Activated gamma-delta T cell treated with Interleukin-2 at 50 U/mL for 16 hours (primary cell): ENCODE results near the gene SYTL3.
"Not testable (repeated sequence)": the region's sequence is repeated elsewhere in the genome, so short reads cannot be mapped to it uniquely, and the experiment has no call there.

ENCODE experiments used
- DNase-seq: peaks from one replicate; pipeline ENCODE4 v3.0.0-alpha.2; 2020

SYTL3 gene

DNA sequence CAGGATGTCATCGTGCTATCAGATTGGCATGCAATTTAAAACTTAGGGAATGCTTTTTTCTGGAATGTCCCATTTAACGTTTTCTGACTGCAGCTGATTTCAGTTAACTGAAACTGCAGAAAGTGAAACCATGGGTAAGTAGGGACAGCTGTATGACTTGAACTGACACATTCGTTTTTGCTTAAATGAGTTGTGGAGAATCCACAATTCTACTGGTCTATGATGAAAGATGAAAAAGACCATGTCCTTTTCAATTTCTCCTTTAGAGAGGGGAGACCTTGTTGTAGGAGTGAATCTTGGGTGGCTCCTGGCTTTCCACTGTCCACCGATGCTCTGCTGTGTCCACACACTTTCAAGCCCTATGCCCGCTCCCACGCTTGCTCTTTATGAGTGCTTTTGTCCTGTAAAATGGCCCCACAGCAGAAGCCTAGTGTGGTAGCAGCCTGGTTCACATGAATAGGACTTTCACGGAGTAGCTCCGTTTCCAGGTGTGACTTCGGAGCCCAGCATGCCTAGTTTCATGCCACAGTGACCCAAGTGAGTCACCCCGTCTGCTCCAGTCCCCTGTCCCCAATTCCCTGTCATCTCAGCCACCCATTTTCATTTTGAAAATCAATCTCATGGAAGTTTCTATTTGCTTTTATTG lies 27.2 kb upstream of the SYTL3 start:
- no peak for DNase-seq

DNA sequence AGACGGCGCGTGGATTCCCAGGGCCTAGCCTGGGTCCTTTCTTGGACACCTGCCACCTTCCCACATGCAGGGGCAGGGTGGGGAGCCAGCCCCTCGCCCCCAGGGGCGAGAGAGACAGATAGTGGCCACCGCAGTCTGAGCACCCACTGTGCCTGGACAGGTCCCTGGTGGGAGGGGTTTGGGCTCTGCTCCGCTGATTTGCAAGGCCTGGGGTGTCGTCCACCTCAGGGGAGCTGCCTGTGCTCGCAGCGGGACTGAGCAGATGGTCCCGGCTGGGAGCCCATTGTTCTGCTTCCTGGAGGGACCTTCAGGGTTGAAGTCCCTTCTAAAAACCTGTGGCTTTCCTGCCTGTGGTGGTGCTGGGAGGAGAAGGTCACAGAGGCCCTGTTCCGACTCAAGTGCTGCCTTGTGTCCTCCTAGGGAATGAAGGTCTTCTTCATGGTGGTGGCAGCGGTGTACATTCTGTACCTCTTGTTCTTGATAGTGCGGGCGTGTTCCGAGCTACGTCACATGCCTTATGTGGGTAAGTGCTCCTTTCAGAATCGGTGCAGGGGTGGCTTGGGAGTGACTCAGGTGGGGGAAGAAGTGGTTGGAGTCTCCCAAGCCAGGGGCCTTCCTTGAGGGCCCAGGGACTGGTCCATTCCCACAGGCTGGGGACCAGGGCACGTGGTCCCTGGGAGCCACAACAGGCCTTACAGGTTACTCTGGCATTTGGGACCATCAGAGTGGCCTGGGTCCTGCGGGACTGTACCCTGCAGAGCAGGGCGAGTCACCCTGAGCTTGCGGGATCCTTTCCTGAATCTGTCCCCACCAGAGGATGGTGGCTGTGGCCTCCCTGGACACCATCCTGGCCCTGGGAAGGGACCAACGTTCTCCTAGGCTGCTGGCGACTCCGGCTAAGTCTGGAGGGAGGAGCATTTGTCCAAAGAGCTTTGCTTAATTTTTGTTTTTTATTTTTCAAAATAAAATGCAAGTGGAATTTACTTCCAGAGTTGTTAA lies 24.9 kb upstream of the SYTL3 start:
- no peak for DNase-seq

DNA sequence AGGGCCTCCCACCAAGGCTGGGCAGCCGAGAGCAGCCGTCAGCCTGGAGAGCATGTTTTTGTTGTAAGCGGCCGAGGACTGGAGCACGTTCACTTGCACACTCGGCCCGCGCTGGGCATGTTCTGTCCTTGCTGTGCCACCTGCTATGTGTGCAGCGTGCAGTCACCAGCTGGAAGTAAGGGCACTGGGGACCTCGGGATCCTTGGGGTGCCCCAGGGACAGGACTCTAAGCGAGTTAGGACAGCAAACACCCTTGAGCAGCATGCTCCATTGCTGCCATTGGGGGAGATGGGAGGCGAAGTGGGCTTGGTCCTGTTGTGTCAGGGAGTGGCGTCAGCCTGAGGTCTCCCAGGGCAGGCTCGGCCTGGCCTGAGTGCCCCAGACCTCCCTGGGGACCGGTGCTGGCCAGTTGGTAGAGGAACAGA lies 24.0 kb upstream of the SYTL3 start:
- DNase-seq: no peak

DNA sequence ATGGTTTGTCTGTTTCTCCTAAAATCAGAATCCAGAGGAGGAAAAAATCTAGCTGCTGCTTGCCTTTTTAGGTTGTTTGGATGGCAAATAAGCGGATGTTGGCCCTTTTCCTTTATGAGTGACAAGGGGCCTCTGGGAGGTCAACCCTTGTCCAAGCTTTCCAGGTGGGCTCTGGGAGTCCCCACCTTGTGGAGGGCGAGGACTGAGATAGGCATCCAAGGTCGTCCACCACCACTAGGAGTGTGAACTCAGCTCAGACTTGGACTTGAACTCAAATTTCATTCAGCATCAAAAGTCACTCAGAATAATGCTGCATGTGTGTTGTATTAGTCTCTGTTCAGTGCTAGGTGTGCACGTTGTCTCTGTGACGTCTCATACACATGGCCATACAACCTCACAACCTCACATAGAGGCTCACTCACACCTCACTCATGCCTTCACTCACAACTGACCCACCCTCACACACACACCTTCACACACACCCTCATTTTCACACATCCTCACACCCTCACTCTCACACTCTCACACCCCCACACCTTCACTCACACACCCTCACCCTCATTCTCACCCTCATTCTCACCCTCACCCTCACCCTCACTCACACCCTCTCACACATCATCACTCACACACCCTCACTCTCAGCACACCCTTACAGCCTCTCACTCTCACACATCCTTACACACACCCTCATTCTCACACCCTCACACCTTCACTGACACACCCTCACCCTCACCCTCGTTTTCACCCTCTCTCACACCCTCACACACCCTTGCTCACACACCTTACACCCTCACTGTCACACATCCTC lies 23.3 kb upstream of the SYTL3 start:
- DNase-seq: no peak

DNA sequence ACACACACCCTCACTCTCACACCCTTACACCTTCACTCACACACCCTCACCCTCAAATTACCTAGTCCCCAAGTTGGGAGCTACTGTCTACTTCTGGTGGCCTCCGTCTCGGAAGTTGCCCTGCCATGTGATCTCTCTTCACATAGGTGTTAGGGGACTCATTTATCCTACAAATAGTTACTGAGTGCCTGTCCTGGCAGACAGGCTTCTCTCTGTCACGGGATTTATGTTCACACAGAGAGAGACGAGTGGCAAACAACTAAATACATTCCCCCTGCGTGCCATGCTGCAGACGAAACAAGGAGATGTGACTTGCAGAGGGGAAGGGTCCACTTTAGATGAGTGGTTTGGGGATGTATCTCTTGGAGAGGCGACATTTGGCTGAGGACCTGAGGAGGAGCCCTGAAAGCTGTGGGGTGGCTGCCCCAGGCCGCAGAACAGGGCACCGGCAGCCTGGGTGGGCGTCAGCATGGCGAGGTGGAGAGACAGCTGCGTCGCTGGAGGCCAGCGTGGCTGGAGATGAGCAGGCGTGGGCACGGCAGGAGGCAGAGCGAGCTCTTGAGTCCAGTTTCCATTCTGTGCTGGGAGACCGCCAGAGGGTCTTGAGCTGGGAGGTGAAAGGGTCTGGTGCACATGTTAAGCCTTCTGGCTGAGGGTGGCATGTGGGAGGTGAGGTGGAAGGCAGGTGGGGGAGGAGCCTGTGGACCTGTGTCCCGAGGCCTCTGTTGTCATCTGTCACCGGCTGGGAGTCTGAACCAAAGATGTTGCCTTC lies 22.5 kb upstream of the SYTL3 start:
- DNase-seq: no peak

DNA sequence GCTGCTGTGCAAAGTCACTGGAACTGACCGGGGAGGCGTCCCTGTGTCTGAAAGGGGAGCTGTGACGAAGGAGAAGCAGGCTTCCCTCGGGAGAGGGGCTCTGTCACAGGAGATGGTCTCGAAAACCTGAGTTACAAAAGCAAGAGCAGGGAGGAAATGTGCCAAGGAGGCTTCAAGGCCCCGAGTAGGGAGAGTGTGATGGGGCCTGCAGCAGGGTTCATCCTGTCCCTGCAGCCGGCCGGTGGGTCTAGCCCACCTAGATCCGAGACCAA lies 22.0 kb upstream of the SYTL3 start:
- no peak for DNase-seq

DNA sequence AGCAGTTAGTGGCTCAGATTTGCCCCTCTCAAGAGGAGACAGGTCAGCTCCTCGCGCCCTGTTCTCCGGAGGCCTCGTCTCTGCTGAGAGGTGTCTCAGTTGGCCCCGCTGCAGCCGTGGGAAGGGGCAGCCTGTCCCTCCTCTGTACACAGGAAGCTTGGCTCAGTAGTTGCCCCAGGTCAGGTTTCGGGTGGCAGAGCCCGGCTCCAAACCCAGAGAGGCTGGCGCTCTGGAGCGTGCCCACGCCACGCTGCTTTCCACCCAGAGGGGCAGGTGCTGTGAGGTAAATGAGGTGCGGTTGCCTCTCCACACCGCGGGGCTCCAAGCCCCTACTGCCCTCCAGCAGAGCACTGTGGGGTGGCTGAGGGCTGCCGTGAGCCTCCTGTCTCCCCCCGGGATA lies 21.3 kb upstream of the SYTL3 start:
- no peak for DNase-seq

DNA sequence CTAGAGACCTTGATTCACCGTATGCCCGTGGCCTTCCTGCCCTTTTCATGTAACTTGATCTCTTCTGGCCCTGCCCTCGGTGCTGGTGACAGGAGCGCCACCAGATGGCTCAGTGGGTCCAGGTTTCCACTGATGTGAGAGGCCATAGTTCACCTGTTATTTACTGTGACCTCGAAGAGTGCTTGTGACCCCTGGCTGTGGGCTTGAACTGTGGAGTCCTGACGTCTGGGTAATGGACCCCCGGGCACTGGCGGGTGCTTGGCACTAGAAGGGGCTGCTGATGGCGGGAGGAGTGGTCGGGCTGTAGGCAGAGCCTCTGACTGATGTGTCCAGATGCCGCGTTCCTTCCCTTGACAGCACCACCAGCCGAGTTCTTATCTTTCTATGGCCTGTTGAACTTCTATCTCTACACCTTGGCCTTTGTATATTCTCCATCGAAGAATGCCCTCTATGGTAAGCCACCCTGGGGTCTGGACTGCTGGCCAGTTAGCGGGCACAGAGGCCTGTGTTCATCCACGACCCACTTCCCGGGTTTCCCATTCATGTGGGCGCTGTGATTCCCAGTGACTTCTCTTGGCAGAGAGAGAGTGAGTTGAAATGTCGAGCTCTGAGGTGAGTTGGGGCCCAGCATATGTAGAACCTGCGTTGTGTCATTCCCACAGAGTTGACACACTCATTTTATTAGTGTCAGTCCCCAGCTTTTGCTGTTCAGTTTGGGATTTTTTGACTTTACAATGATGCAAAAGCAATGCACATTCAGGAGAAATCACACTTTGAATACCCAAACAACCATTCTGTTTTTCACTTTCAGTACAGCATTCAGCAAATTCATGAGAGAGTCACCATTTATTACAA lies 20.3 kb upstream of the SYTL3 start:
- DNase-seq: no peak

DNA sequence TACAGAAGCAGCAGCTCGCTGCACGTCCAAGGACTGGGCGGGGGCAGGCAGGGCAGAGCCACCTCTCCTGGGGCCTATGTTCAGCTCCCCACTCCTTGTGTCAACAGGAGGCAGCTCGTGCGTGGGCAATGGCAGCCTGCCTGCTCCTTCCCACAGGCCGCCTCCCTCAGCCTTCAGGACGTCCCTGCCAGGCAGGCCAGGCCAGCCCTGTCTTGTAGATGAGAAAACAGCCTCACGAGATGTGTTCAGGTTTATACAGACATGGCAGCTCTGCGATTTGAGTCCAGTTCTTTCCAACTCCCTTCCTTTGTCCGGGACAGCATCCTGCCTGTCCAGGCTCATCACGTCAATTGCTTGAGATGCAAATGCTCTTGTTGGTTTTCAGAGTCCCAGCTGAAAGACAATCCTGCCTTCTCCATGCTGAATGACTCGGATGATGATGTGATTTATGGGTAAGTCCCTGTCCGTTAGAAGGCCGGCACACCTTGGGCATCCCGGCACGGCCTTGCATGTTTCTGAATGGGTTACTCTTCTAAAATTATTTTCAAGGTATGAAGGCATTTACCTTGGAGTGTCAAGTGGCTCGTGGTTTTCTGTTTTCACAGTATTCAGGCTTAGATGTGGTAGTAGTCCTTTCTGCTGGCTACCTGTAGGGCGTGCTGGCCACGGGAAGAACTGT lies 18.8 kb upstream of the SYTL3 start:
- DNase-seq: no peak

DNA sequence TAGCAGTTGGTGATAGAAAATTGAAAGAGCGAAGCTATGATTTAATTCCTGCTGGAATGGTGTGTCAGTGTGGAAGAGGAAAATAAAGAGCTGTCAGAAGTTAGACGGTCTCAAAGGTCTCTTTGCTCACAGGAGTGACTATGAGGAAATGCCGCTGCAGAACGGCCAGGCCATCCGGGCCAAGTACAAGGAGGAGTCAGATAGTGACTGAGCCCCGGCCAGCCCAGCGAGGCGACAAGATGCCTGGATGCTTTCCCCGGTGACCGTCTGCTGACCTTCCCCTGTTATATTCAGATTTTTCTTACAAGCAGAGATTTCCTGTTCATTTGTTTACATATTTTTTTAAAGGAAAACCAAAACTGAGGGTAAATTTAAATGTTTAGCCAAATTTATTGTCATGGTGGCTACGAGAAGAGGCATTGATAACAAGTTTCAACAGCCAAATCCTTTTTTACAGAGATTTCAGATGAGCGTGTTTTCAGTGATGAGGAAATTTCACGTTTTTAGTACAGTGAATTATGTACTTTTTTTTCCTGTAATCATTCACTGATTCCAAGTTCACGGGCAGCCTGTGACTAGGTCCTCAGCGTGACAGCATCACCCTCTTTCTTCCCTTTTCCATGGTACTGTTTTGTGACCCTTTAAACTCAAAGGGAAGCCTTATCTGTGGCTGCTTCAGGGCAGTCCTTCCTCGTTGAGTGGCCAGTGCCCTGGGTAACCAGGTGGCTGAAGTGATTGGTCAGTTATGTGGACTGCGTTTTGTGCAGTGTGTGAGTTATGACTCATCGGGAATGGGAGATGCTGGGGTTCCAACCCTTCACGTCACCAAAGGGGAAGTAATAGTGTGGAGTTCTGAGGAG lies 17.9 kb upstream of the SYTL3 start:
- no peak for DNase-seq

DNA sequence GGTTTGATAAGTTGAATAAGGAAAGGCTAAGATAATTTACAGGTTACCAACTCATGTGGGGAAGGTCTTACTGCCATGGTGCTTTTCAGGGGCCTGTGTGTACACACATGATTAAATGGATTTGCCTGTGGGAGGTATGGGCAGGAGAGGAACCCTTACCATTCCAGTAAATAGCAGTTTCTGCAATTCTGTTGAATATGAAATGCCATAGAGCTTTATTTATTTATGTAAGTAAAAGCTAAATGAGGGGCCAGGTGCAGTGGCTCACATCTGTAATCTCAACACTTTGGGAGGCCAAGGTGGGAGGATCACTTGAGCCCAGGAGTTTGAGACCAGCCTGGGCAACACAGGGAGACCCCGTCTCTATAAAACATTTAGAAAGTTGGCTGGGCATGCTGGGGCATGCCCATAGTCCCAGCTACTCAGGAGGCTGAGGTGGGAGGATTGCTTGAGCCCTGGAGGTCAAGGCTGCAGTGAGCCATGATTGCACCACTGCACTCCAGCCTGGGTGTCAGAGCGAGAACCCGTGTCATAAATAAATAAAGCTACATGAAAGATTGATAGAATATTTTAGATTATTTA lies 17.2 kb upstream of the SYTL3 start:
- DNase-seq: not testable (repeated sequence)

DNA sequence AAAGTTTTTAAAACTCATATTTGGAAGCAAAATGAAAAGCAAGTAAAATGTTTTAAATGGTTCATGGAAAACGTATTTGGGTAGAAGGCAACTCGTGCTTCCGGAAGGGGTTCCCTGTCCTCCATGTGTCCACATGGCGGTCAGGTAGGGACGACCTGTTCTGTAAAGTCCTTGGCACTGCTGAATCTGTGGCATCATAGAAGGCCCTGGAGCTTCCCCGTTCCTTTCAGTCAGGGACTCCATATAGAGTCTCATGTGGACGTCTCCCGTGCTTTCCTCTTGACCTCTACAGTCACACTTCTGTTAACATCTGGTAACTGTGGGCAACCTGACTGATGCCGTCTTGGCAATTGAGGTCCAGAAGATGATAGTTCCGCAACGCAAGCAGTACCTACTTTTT lies 16.7 kb upstream of the SYTL3 start:
- DNase-seq: no peak

DNA sequence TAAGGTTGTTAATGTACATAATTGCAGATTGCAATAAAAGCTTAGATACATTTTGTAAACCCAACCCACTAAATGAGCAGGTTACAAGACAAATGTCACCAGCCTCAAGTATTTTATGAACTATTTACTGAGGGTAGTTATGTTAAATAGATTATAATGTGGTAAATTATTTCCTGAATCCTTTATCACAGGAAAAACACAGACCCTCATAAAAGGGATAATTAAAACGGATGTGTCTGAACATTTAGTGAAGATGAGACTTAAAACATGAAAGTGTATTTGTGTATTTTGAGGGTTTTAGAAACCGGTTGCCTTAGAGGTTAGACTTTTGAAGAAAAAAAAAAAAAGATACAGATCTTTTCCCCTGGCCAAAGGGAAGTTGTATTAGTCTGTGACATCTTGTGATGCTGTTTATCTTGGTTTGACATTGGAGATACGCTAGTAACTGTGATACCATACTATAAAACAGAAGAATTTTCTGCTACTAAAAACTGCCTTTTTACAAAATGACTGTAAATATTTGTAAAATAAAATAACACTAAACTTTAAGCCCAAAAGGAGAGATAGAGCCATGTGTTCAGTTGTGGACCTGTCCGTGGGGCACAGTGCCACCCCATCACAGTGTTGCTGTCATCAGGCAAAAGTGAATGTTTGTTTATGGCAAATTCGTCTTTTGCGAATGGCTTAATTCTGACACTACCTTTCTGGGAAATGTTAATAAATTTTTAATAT lies 15.0 kb upstream of the SYTL3 start:
- DNase-seq: no peak

DNA sequence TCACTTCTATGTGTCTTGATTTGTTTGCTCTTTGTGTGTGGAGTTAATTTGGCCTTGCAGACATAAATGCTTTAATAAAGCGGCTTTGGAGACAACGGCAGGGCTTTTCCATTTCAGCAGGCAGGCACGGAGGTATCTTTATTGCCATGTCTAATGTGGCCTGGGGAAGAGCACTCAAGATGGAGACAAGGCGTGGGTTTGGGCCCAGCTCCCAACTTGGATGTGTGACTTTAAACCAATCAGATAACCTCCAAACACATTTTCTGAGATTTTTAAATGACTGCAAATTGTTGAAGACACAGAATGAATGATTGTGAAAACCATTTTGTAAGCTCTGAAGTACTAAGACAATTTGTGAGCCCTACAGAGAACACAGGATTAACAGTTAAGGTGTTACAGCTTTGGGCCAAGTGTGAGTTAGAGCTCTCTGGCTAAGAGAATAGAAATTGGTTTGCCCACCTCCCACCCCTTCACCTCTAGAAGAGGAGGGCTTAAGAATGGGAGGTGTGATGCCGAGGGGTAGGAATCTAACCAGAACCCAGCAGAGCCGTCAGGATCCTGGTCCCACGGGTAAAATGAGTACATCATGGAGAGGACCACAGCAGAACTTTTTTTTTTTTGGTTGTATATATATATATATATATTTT lies 14.3 kb upstream of the SYTL3 start:
- DNase-seq: no peak

DNA sequence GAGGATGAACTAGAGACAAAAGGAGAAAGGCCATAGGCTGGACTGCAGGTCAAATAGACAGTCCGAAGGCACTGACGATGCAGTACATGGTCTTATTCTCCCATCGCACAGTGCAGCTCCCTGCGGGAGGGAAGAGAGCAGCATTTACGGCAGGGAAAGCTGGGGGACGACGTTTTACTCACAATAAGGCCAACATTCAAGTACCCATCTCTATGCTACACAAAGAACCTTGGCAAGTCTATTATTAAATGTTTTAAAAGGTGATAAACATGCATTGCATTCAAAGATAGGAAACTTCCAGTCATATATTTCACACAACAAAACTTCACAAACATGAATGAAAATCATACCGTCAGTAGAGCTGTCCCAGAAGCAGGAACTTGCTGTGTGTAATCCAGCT lies 13.1 kb upstream of the SYTL3 start:
- DNase-seq: no peak

DNA sequence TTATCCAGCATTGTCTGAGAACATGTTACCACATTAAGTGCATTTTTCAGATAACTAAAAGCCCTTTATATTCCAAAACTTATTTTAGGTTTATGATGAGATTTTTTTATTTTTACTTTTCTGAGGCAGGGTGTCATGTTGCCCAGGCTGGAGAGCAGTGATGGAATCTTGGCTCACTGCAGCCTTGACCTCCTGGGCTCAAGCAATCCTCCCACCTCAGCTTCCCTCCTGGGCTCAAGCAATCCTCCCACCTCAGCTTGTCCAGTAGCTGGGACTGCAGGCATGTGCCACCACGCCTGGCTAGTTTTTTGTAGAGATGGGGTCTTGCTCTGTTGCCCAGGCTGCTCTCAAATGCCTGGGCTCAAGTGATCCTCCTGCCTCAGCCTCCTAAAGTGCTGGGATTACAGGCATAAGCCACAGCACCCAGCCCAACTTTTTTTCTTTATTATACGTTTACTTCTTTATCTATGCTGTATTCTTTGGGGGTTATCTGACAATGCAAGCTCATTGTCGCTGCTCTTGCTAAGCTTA lies 11.5 kb upstream of the SYTL3 start:
- DNase-seq: no peak

DNA sequence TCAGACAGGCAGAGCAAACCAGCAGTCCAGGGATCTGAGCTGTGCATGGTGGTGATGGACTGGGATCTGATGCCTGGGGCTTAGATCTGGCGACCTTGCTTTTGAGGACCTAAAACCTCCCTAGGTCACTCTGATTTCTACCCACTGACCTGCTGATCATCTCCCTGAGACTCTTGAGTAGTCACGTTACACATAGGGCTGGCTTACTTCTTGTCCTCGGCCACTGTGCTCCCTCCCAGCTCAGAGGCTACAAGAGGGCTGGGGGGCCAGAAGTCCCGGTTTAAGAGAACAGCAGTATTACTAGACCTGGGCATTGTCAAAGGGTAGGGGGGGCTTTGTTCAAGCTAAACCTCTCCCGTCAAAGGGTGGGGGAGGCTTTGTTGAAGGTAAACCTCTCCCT lies 10.8 kb upstream of the SYTL3 start:
- DNase-seq: no peak

DNA sequence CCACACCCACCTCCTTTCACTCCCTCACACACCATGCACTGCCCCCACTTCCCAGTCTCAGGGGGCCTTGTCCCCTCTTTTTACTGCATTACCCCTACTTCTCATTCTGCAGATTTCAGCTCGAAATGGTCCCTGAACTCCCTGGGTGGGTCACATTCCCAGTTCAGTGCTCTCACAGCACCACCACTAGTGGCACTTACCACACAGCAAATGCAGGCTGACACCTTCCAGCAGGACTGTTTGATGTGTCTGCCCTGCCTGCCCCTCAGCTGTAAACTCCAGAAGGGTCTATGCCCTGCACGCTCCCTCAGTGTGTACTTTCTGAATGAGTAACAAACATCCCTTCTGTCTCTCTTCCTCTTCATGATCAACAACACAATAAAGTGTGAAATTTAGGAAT lies 9.3 kb upstream of the SYTL3 start:
- DNase-seq: no peak
